OCI-LY7 (cell line): ENCODE data around the gene FAM200B.

ENCODE experiments used
- EZH2phosphoT487 ChIP-seq: fragments of 200-600 bp; sonication (generic); IDR thresholded peaks from 2 replicates; pipeline ENCODE4 v1.6.1; 2018; ENCODE audit warnings: low read depth, borderline replicate concordance, mild to moderate bottlenecking, mixed run types, antibody characterized with exemption, low read length, moderate library complexity, mixed read lengths
- TF ChIP-seq, protein P1 (sequence below): fragments of 200-600 bp; sonication (generic); conservative IDR thresholded peaks from 2 replicates; pipeline ENCODE4 v1.5.1; 2014; ENCODE audit warnings: mild to moderate bottlenecking, antibody characterized with exemption, low read length, moderate library complexity, mixed read lengths

GRCh38 chr4:15706646-15707362, 25.2 kb downstream of the FAM200B start:
- TF ChIP-seq, protein P1, sequence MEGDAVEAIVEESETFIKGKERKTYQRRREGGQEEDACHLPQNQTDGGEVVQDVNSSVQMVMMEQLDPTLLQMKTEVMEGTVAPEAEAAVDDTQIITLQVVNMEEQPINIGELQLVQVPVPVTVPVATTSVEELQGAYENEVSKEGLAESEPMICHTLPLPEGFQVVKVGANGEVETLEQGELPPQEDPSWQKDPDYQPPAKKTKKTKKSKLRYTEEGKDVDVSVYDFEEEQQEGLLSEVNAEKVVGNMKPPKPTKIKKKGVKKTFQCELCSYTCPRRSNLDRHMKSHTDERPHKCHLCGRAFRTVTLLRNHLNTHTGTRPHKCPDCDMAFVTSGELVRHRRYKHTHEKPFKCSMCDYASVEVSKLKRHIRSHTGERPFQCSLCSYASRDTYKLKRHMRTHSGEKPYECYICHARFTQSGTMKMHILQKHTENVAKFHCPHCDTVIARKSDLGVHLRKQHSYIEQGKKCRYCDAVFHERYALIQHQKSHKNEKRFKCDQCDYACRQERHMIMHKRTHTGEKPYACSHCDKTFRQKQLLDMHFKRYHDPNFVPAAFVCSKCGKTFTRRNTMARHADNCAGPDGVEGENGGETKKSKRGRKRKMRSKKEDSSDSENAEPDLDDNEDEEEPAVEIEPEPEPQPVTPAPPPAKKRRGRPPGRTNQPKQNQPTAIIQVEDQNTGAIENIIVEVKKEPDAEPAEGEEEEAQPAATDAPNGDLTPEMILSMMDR: no peak
- TF ChIP-seq EZH2phosphoT487: no peak
